Bone marrow (tissue), 2 donors: ENCODE data around the gene DNAAF5.
A peak's percentile ranks its signal among the peaks of the same experiment; 100 is the strongest.

Experiments used
- DNase-seq, 2 donors: peaks; one replicate each; lab custom pipeline; 2025; lab: John Stamatoyannopoulos, UW

DNAAF5 gene

GRCh38 chr7:768881-769504 is 42.5 kb downstream of the DNAAF5 start:
- DNase-seq, result no peak

GRCh38 chr7:770336-770735 is 43.8 kb downstream of the DNAAF5 start:
- DNase-seq, result no peak

- DNase-seq, result no peak
Observed at GRCh38 chr7:770741-771166, 44.3 kb downstream of the DNAAF5 start.

GRCh38 chr7:771234-772004 is 44.9 kb downstream of the DNAAF5 start:
- no peak for DNase-seq

- no peak for DNase-seq
Observed at GRCh38 chr7:772005-772294, 45.5 kb downstream of the DNAAF5 start.

GRCh38 chr7:772392-772791 is 45.9 kb downstream of the DNAAF5 start:
- DNase-seq, result no peak

- no peak for DNase-seq
Observed at GRCh38 chr7:772861-773621, 46.5 kb downstream of the DNAAF5 start.

- no peak for DNase-seq
Observed at GRCh38 chr7:773622-773915, 47.1 kb downstream of the DNAAF5 start.

- DNase-seq, result peak in 1 of 2 donors; percentile 8
Observed at GRCh38 chr7:774161-775109, 47.9 kb downstream of the DNAAF5 start.

- DNase-seq, result no peak
Observed at GRCh38 chr7:776381-776780, 49.9 kb downstream of the DNAAF5 start.

GRCh38 chr7:776992-777727 is 50.7 kb downstream of the DNAAF5 start:
- no peak for DNase-seq

- no peak for DNase-seq
Observed at GRCh38 chr7:777728-778078, 51.2 kb downstream of the DNAAF5 start.

- no peak for DNase-seq
Observed at GRCh38 chr7:778271-778967, 51.9 kb downstream of the DNAAF5 start.

GRCh38 chr7:778968-779451 is 52.5 kb downstream of the DNAAF5 start:
- DNase-seq, result no peak

- no peak for DNase-seq
Observed at GRCh38 chr7:779480-779879, 53.0 kb downstream of the DNAAF5 start.

GRCh38 chr7:780081-780480 is 53.6 kb downstream of the DNAAF5 start:
- DNase-seq, result no peak

- no peak for DNase-seq
Observed at GRCh38 chr7:780516-780915, 54.0 kb downstream of the DNAAF5 start.

- no peak for DNase-seq
Observed at GRCh38 chr7:781186-781849, 54.8 kb downstream of the DNAAF5 start.

- no peak for DNase-seq
Observed at GRCh38 chr7:781936-782529, 55.5 kb downstream of the DNAAF5 start.
